HT1080 (cell line): ENCODE data around the gene LGR6. TPM values are rescaled to one million over a fixed set of nuclear protein-coding genes. Genes with fewer than 3 reads are reported as not detected.

Source experiments
- DNase-seq: peaks from one replicate; pipeline ENCODE4 v3.0.0-alpha.2; 2015; ENCODE audit warnings: low read depth
- total RNA-seq: library from RNA; depleted of rRNA; stranded (reverse); fragments of >200 nt; shearing (Covaris generic); gene quantifications from 2 replicates; pipeline ENCODE4 v1.2.3, GENCODE V29; 2014; rRNA removed

Gene LGR6
- total RNA-seq, 1 experiment from 2014 or later = not detected

GRCh38 chr1:202365092-202365815 is 171.7 kb downstream of the LGR6 start:
- DNase-seq = peak; percentile 36

GRCh38 chr1:202367271-202367670 is 173.7 kb downstream of the LGR6 start:
- no peak for DNase-seq

Other genes with a start within 250 kb of the LGR6 start
- gene LMOD1, start 247.3 kb upstream of the LGR6 start, total RNA-seq = not detected in 2 replicates
- gene TIMM17A, start 238.3 kb upstream of the LGR6 start, total RNA-seq = 99.3 and 101 TPM in 2 replicates
- gene RNPEP, start 211.2 kb upstream of the LGR6 start, total RNA-seq = 56.7 and 70.8 TPM in 2 replicates
- not detected in 2 replicates for gene ELF3, start 183.2 kb upstream of the LGR6 start, total RNA-seq
- gene GPR37L1, start 70.9 kb upstream of the LGR6 start, total RNA-seq = not detected in 2 replicates
- gene ARL8A, start 49.1 kb upstream of the LGR6 start, total RNA-seq = 10.9 and 12.9 TPM in 2 replicates
- not detected in 2 replicates for gene PTPN7, start 33.2 kb upstream of the LGR6 start, total RNA-seq
- gene UBE2T, start 148.1 kb downstream of the LGR6 start, total RNA-seq = 96.9 and 97.2 TPM in 2 replicates
- 1.2 and 3.7 TPM in 2 replicates for gene PPP1R12B, start 154.9 kb downstream of the LGR6 start, total RNA-seq